ENCODE measurements around the gene CCDC127.

DNA sequence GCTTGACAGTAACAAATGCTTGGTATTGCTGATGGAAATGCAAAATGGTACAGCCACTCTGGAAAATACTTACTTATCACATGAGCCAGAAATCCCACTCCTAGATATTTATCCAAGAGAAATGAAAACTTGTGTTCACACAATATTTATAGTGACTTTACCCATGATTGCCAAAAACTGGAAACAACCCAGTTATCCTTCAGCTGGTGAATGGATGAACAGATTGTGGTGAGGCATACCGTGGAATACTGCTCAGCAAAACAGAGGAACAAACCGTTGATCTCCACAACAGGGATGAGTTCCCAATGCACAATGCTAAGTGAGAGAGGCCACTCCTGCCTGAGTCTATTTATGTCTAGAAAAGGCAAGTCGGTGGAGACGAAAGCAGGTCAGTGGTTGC, 67.2 kb downstream of the CCDC127 start:
- TF ChIP-seq, protein P1, sequence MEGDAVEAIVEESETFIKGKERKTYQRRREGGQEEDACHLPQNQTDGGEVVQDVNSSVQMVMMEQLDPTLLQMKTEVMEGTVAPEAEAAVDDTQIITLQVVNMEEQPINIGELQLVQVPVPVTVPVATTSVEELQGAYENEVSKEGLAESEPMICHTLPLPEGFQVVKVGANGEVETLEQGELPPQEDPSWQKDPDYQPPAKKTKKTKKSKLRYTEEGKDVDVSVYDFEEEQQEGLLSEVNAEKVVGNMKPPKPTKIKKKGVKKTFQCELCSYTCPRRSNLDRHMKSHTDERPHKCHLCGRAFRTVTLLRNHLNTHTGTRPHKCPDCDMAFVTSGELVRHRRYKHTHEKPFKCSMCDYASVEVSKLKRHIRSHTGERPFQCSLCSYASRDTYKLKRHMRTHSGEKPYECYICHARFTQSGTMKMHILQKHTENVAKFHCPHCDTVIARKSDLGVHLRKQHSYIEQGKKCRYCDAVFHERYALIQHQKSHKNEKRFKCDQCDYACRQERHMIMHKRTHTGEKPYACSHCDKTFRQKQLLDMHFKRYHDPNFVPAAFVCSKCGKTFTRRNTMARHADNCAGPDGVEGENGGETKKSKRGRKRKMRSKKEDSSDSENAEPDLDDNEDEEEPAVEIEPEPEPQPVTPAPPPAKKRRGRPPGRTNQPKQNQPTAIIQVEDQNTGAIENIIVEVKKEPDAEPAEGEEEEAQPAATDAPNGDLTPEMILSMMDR (IDR thresholded peaks at IDR 0.05) = no peak
- TF ChIP-seq POLR2A (IDR thresholded peaks at IDR 0.05) = no peak
